HG02610 (cell line): ENCODE data around the gene GPC6.
"Not testable (repeated sequence)": the region's sequence is repeated elsewhere in the genome, so short reads cannot be mapped to it uniquely, and the experiment has no call there.

Source experiments
- ATAC-seq: cut with Tn5 transposase; IDR thresholded peaks from one replicate; pipeline ENCODE4 v1.9.1; 2021; ENCODE audit warnings: mild to moderate bottlenecking, moderate library complexity; ENCODE audit not compliant: unreplicated experiment

GPC6 gene

DNA sequence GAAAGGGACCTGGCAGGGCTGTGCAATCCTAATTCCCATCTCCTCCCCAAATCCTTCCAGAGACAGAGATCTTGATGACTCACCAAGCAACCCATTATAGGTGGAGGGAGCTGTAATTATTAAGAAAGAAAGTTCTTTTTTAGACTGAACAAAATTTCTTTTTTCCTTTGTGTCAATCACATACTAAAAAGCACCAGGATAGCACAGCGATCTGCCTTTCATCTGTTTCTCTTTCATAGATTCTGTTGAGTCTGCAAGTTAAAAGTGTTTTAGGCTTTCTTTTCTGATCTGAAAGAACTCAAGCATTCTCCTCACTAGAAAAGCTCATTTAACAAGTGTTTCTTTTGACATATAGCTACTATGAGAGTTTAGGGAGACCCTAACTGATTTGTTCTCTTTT is 1030.1 kb downstream of the GPC6 start:
- ATAC-seq: no peak

- ATAC-seq: no peak
Measured at GRCh38 chr13:94259984-94260383, 1033.4 kb downstream of the GPC6 start.

DNA sequence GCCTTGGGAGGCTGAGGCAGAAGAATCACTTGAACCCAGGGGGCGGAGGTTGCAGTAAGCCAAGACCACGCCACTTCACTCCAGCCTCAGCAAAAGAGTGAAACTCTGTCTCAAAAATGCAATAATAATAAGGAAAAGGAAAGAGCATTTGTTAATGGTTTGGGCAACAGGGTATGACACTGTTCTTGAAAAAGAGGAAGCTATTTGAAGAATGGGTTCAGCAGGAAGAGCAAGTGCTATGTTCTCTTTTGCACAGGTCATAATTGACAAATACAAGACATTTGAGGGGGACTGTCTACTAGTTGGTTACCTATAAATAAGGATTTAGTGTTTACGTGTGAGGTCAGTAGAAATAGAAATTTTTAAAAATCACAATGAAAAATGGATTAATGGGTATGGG is 1034.6 kb downstream of the GPC6 start:
- ATAC-seq: no peak

GRCh38 chr13:94263038-94263437 is 1036.4 kb downstream of the GPC6 start:
- ATAC-seq: no peak

- no peak for ATAC-seq
Measured at GRCh38 chr13:94267581-94268366, 1041.2 kb downstream of the GPC6 start.

GRCh38 chr13:94268661-94269060 is 1042.1 kb downstream of the GPC6 start:
- no peak for ATAC-seq

DNA sequence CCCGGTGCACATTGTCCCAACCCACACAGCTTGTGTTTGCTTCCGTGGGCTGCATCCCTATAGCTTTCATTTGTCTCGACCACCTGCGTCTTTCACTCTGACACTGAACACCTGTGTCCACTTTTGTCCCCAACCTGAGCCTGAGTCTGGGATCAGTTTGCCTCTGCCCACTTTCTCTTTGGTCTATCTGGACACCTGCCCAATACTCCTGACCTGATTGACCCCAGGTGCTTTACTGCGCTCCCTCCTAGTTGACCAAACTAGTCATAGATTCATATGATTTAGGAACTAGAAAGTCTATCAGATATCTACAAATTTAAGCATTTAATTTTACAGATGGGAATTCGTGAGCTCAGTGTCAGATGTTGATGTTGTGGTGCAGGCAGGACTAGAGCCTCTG is 1043.0 kb downstream of the GPC6 start:
- no peak for ATAC-seq

DNA sequence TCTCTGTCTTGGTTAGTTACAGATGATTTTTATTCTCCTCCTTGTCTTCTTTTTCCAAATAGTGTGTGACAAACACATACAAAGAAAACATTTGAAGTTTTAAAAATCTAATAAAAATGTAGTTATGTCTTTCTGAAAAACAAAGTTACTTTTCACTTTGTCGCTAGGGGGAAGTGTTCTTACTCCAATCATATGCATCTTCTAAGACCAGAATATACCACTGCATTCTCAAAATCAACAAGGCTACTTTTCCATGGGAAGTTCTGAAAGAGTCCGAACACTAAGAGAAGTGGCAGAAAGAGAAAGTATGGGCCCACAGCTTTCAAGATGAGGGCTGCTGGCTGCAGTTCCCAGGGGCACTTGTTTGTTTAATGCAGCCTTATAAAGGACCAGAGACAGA is 1043.9 kb downstream of the GPC6 start:
- ATAC-seq: no peak

DNA sequence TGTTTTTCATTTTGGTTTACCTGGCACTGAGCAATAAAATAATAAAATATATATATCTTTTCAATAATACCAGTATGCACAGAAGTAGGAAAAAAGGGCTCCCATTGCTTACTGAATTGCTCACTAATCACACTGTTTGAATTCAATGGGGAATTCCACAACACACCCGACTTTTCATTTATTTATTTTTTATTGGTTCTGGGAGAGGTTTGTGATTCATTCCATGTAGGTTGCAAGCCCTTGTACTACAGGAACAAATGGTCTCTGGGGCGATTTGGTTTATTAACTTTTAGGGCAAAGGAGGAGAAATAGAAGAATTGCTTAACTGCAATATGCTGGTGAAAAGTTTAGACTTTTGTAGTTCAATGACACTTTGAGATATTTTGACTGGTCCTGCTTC is 1045.4 kb downstream of the GPC6 start:
- no peak for ATAC-seq

- ATAC-seq: no peak
Measured at GRCh38 chr13:94280349-94280748, 1053.7 kb downstream of the GPC6 start.

DNA sequence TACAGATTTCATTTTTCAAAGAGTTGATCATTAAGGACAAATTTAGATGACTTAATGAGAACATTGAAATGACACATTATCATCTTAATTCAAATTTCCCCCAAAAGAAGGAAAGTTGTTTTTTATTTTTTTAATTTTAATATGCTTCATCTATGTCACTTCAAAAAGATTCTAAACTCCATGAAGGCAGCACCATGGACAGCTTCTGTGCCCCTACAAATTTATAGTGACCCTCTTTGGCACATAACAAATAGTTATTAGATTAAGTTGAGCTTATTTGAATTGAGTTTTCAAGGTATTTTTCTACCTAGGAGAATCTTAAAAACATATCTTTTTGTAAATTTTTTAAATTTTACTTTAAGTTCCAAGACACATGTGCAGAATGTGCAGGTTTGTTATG is 1054.2 kb downstream of the GPC6 start:
- no peak for ATAC-seq

- no peak for ATAC-seq
Measured at GRCh38 chr13:94286581-94286980, 1060.0 kb downstream of the GPC6 start.

- ATAC-seq: no peak
Measured at GRCh38 chr13:94291631-94292322, 1065.2 kb downstream of the GPC6 start.

GRCh38 chr13:94292323-94292640 is 1065.7 kb downstream of the GPC6 start:
- no peak for ATAC-seq

- ATAC-seq: no peak
Measured at GRCh38 chr13:94296471-94296870, 1069.9 kb downstream of the GPC6 start.

DNA sequence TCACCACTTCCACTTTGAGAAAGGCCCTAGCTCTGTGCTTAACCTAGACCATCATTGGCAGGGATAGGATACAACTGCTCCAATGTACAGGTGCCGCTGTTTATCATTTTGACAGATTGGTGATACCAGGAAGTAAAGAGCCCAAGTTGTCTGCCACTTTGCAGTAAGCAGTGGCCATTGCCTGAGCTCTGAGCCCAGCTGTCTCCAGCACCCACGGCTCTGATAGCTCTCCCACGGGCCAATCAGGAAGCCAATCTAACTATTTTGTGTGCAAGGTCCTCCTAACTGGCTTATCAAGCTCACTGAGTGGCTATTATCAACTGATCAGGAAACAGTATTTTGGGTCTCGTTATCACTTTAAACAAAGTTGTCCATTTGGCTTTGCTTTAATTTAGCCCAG is 1071.7 kb downstream of the GPC6 start:
- no peak for ATAC-seq

DNA sequence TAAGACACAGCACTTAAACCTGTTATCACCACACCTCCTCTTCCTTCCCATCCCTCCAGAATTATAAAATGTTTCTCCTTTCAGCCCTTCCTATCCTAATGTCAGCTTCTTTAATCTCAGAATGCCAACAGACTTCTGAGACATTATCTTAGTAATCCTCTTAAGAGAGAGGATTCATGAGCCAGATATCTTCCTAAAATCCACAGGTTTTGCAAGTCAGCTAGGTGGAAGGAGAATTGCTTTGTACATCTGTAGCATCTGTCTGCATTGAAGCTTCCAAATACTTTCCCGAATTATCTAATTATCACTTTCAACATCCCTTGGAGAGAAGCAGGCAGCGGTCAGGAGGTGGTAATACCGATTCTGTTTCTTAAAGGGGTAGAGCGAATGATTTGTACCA is 1073.8 kb downstream of the GPC6 start:
- ATAC-seq: no peak

DNA sequence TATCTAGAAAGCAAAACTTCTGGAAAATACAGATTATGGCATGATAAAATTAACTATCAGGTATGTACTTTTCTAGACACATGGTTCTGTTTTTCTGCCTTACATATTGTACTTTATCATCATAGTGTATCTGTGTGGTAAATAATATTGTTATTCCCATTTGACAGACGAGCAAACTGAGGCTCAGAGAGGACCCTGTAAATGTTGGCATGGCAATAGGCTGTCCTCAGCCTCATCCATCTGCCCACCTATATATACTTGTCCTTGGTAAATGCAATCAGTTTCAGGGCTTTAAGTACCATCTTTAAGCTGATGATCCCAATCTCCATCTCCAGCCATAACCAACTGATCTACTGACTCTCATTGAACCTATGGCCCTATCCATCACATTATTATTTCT is 1074.9 kb downstream of the GPC6 start:
- ATAC-seq: no peak

DNA sequence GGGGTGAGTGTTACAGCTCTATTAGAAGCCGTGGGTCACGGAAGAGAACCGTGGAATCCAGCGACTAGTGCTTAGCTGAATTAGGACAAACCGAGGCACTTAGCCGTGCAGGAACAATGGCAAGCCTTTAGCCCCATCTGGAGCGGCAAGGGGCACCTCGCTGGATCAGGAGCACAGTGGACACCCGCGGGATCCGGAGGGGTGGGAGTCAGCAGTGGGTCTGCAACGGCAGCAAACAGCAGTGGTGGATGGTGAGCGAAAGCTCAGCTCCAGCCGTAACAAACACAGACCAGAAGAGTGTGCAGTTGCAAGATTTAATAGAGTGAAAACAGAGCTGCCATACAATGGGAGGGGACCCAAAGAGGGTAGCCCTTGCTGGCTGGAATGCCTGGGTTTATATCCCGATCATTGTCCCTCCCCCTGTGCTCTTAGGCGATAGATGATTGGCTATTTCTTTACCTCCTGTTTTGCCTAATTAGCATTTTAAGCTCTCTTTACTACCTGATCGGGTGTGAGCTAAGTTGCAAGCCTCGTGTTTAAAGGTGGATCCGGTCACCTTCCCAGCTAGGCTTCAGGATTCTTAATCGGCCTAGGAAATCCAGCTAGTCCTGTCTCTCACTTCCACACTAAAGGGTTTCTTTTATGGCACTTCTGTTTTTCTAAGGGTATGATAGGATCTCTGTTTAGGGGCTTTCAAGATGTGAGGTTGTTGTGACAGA is 1076.4 kb downstream of the GPC6 start:
- not testable (repeated sequence) for ATAC-seq

- ATAC-seq: no peak
Measured at GRCh38 chr13:94303644-94304174, 1077.1 kb downstream of the GPC6 start.

DNA sequence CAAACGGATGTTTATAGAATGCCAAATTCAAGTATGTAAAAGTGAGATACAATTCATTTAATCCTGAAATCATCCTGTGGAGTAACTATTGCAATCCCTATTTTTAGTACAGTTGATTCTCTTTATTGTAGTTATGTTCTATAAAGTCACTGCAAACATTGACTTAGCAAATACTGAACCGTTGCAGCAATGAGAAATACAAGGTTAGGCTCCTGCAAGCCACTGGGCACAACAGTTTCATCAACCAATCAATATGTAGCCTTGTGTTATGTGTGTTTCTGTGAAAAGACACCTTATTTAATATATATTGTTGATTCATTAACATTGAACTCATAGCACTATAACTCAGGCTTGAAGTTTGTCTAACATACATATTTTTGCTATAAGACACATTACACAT is 1078.4 kb downstream of the GPC6 start:
- no peak for ATAC-seq

DNA sequence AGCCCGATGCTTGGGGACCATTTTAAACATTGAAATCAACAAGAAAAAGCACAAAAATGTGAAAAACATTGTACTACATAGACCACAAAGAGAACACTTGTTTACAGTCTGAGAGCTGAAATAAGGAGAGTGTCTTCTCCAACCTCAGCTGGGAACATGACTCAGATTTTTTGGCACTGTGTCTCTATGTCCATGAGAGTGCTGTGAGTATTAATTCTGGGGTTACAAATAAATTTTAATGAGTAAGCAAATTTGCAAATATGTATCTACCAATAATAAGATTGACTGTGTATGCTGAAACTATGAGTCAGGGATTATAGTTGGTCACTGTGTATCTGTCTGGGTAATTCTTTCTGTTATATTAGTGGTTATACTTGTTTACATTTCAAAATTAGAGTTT is 1078.9 kb downstream of the GPC6 start:
- no peak for ATAC-seq
